ENCODE measurements around the gene MAP2K5. TPM values are rescaled to one million over a fixed set of nuclear protein-coding genes. Genes with fewer than 3 reads are reported as not detected.

Gene MAP2K5
- total RNA-seq, 1 donor from 2014 or later, result 8.0 TPM

DNA sequence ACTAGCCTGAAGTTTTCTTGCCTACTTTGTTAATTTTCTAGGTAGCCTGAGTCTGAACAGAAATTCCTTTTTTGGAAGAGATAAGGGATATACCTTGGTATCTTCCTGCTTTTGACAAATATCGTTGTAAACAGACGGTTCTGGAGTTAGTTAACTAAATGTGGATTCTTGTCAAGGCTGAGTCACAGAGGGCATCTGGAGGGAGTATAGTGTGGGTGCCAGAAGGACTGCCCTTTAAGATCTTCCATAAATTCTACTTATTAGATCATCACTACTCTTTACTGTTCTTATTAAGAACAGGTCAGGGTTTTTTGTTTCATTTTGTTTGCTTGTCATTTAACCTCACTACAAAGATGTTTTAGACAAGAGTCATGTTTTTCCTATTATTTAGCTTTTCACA lies 157.5 kb downstream of the MAP2K5 start:
- Histone ChIP-seq H3K36me3 (ENCODE audit: control insufficient read depth, insufficient read depth, low read length) (no peaks in the 10 kb centered on the region), H3K27me3 (ENCODE audit: control insufficient read depth, insufficient read depth, low read length) (no peaks in the 10 kb centered on the region), H3K4me3 (ENCODE audit: low read depth, low read length) (no peak overlapping the region)
- TF ChIP-seq, protein P1, sequence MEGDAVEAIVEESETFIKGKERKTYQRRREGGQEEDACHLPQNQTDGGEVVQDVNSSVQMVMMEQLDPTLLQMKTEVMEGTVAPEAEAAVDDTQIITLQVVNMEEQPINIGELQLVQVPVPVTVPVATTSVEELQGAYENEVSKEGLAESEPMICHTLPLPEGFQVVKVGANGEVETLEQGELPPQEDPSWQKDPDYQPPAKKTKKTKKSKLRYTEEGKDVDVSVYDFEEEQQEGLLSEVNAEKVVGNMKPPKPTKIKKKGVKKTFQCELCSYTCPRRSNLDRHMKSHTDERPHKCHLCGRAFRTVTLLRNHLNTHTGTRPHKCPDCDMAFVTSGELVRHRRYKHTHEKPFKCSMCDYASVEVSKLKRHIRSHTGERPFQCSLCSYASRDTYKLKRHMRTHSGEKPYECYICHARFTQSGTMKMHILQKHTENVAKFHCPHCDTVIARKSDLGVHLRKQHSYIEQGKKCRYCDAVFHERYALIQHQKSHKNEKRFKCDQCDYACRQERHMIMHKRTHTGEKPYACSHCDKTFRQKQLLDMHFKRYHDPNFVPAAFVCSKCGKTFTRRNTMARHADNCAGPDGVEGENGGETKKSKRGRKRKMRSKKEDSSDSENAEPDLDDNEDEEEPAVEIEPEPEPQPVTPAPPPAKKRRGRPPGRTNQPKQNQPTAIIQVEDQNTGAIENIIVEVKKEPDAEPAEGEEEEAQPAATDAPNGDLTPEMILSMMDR (IDR thresholded peaks at IDR 0.05; ENCODE audit: insufficient read depth, low read length, poor library complexity, severe bottlenecking), result no peak
- DNase-seq (ENCODE audit: low read depth), result no peak

DNA sequence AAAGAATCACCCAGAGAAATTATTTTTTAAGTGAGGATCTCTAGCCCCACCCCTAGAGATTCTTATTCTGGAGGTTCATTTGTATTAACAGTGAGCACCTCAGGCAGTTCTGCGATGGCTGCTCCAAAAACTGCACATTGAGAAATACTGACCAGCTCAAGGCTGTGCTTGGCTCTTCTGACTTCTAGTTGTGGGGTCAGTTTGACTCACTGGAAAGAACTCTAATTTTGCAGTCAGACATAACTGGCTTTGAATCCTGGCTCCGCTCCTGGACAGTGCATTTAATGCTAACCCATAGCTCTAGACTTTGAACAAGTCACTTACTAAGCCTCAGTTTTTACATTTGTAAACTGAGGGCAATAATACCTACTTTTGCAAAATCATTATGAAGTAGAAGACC lies 159.2 kb downstream of the MAP2K5 start:
- DNase-seq (ENCODE audit: low read depth), result no peak
- TF ChIP-seq, protein P1 (IDR thresholded peaks at IDR 0.05; ENCODE audit: insufficient read depth, low read length, poor library complexity, severe bottlenecking), result no peak
- Histone ChIP-seq H3K36me3 (ENCODE audit: control insufficient read depth, insufficient read depth, low read length) (no peaks in the 10 kb centered on the region), H3K27me3 (ENCODE audit: control insufficient read depth, insufficient read depth, low read length) (no peaks in the 10 kb centered on the region), H3K4me3 (ENCODE audit: low read depth, low read length) (no peak overlapping the region)

DNA sequence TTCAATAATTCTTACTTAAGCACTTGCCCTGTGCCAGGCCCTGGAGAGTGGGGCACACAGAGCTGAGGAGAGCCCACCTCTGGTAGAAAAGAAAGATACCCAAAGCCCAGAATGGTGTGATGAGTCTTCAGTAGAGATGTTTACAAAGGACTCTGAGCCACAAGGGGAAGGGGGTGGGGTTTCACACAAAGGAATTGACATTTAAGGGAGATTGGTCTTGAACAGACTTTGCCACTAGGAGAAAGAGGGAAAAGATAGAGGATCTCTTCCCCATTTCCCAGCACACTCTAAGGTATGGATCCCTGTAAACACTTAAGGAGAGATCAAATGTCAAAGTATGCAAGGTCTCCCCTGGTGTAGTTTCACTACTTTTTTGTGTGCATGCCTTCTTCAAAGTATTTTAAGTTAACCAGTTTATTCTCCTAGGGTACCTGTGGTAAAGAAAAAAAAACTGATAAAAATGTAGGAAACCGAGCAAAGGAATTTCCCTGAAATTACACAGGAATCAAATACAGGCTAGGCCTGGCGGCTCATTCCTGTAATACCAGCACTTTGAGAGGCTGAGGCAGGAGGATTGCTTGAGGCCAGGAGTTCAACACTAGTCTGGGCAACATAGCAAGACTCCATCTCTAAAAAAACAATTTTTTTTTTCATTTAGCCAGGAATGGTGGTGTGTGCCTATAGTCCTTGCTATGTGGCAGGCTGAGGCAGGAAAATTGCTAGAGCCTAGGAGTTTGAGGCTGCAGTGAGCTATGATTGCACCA lies 165.2 kb downstream of the MAP2K5 start:
- no peaks in the 10 kb centered on the region for H3K36me3 ChIP-seq (ENCODE audit: control insufficient read depth, insufficient read depth, low read length)
- TF ChIP-seq, protein P1 (IDR thresholded peaks at IDR 0.05; ENCODE audit: insufficient read depth, low read length, poor library complexity, severe bottlenecking), result no peak
- H3K27me3 ChIP-seq (ENCODE audit: control insufficient read depth, insufficient read depth, low read length), result no peaks in the 10 kb centered on the region
- H3K4me3 ChIP-seq (ENCODE audit: low read depth, low read length), result no peak overlapping the region
- no peak for DNase-seq (ENCODE audit: low read depth)

DNA sequence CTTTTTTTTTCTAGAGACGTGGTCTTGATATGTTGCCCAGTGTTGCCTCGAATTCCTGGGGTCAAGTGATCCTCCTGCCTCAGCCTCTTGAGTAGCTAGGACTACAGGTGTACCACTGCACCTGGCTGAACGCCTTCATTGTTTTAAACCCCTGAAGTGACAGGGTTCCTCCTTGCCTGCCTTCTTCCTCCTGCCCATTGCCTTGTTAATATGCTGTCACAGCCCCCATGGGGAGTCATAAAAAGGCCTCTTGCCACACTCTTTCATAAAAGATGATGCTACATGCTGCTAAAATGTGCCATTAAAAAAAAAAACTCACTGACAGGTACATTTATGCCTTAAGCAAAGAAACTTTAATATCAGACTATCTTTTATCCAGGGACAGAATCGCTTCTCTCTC lies 166.0 kb downstream of the MAP2K5 start:
- TF ChIP-seq, protein P1 (IDR thresholded peaks at IDR 0.05; ENCODE audit: insufficient read depth, low read length, poor library complexity, severe bottlenecking), result no peak
- H3K27me3 ChIP-seq (ENCODE audit: control insufficient read depth, insufficient read depth, low read length), result no peaks in the 10 kb centered on the region
- no peak for DNase-seq (ENCODE audit: low read depth)
- no peak overlapping the region for H3K4me3 ChIP-seq (ENCODE audit: low read depth, low read length)
- H3K36me3 ChIP-seq (ENCODE audit: control insufficient read depth, insufficient read depth, low read length), result no peaks in the 10 kb centered on the region

DNA sequence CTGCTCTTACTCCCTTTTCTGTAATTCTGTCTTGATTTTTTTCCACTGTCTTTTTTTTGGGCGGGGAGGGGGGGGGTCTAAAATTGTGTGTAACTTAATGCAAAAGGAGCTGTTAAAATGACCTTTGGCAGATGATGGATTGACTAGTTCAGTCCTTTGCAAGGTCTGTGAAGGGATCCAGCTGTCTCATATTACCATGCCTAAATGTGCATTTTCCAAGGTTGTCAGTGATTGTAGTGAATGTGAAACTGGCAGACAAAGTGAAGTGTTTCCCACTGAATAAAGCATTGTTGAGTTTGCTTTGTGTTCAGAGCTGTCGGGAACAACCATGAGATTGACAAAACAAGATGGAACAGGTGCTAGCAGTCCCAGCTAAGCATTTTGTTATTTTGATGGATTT lies 172.7 kb downstream of the MAP2K5 start:
- H3K27me3 ChIP-seq (ENCODE audit: control insufficient read depth, insufficient read depth, low read length), result no peaks in the 10 kb centered on the region
- TF ChIP-seq, protein P1 (IDR thresholded peaks at IDR 0.05; ENCODE audit: insufficient read depth, low read length, poor library complexity, severe bottlenecking), result no peak

DNA sequence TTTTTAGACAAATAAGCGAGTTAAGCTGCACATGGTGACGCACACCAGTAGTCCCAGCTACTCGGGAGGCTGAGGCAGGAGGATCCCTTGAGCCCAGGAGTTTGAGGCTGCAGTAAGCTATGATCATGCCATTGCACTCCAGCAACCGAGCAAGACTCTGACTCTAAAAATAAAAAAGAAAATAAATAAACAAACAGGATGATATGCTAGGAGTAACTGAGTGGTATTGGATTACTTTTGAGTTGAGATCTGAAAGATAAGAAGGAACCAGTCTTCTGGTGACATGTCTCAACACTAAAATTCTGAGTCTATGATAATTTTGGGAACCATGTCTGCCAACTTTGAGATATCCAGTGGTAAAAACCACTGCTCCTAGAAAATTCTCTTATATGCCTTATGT lies 173.7 kb downstream of the MAP2K5 start:
- H3K36me3 ChIP-seq (ENCODE audit: control insufficient read depth, insufficient read depth, low read length), result no peaks in the 10 kb centered on the region
- no peak for DNase-seq (ENCODE audit: low read depth)

More for the DNA sequence above, 172.7 kb downstream of the MAP2K5 start:
- Histone ChIP-seq H3K4me3 (ENCODE audit: low read depth, low read length) (no peak overlapping the region), H3K36me3 (ENCODE audit: control insufficient read depth, insufficient read depth, low read length) (no peaks in the 10 kb centered on the region)
- no peak for DNase-seq (ENCODE audit: low read depth)

More for the DNA sequence above, 173.7 kb downstream of the MAP2K5 start:
- TF ChIP-seq, protein P1 (IDR thresholded peaks at IDR 0.05; ENCODE audit: insufficient read depth, low read length, poor library complexity, severe bottlenecking), result no peak
- Histone ChIP-seq H3K27me3 (ENCODE audit: control insufficient read depth, insufficient read depth, low read length) (no peaks in the 10 kb centered on the region), H3K4me3 (ENCODE audit: low read depth, low read length) (no peak overlapping the region)

All from kidney epithelial cell (primary cell).